Ovary (tissue), 3 donors: ENCODE data around the gene EVI2A.

Experiments
- CTCF ChIP-seq, 3 donors: fragments of 450-650 bp in 2 of 3; fragments of 200-600 bp in 1 of 3; IDR thresholded peaks; one replicate each; pipeline versions ENCODE4 v1.5.1 to v1.8.0; 2016 to 2022; ENCODE audit warnings: antibody characterized with exemption in 3 of 3, mild to moderate bottlenecking in 1 of 3
- POLR2A ChIP-seq: fragments of 450-650 bp; IDR thresholded peaks from one replicate; pipeline ENCODE4 v1.6.1; 2017; ENCODE audit warnings: antibody characterized with exemption, mild to moderate bottlenecking, moderate library complexity
- donor health status: DM: no; HTN: no; CAD: no.

GRCh38 chr17:31357839-31358394 is 36.5 kb upstream of the EVI2A start:
- TF ChIP-seq CTCF (IDR thresholded peaks at IDR 0.05) (no peak), POLR2A (no peak)
